GM11168 (cell line): ENCODE measurements around the gene FKBP9.
"Not testable (repeated sequence)": the region's sequence is repeated elsewhere in the genome, so short reads cannot be mapped to it uniquely, and the experiment has no call there.

ENCODE experiments used
- in situ Hi-C: fragments of 300-500 bp; cut with MboI; formaldehyde crosslinking; loops from one replicate; pipeline ENCODE4 v1.12.0; 2022; ENCODE audit warnings: low sequenced_read_pairs; ENCODE audit not compliant: unreplicated experiment

The FKBP9 gene, protein sequence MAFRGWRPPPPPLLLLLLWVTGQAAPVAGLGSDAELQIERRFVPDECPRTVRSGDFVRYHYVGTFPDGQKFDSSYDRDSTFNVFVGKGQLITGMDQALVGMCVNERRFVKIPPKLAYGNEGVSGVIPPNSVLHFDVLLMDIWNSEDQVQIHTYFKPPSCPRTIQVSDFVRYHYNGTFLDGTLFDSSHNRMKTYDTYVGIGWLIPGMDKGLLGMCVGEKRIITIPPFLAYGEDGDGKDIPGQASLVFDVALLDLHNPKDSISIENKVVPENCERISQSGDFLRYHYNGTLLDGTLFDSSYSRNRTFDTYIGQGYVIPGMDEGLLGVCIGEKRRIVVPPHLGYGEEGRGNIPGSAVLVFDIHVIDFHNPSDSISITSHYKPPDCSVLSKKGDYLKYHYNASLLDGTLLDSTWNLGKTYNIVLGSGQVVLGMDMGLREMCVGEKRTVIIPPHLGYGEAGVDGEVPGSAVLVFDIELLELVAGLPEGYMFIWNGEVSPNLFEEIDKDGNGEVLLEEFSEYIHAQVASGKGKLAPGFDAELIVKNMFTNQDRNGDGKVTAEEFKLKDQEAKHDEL

GRCh38 chr7:32957326-32958045, at the start of gene FKBP9:
FKBP9 (plus strand) TSS chr7:32957440; CDS start chr7:32957574, 134 bp downstream.
- in situ Hi-C loops, result no loop called here

- in situ Hi-C loops, result no loop called here
Measured at GRCh38 chr7:32910195-32910594, 47.0 kb upstream of the FKBP9 start.

GRCh38 chr7:32914184-32914583, 43.1 kb upstream of the FKBP9 start:
- in situ Hi-C loops, result no loop called here

GRCh38 chr7:32915041-32915536, 42.2 kb upstream of the FKBP9 start:
- in situ Hi-C loops, result no loop called here

- in situ Hi-C loops, result no loop called here
Measured at GRCh38 chr7:32916006-32916405, 41.2 kb upstream of the FKBP9 start.

GRCh38 chr7:32916994-32917393, 40.2 kb upstream of the FKBP9 start:
- in situ Hi-C loops, result not testable (repeated sequence)

- in situ Hi-C loops, result no loop called here
Measured at GRCh38 chr7:32921896-32922295, 35.3 kb upstream of the FKBP9 start.

DNA sequence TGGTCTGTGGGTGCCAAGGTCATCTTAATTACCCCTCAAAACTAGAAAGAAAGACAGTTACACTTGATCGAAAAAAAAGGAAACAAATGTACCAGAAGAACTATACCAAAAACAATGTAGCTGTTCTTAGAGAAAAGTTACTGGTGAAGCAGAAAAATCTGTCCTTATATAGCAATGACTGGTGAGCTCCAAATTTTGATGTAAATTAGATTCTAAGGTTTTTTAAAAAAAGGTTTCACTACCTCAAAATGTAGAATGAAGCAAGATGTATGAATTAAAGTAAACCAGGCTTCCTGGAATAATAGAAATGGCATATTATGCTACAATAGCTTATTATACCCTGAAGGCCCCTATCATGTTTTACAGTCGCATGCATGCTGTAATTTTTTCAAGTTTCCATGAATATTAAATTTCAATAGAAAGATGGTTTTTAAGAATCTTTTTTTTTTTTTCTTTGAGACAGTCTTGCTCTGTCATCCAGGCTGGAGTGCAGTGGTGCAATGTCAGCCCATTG, 28.4 kb upstream of the FKBP9 start:
- in situ Hi-C loops, result no loop called here

- in situ Hi-C loops, result no loop called here
Measured at GRCh38 chr7:32929430-32930143, 27.7 kb upstream of the FKBP9 start.

DNA sequence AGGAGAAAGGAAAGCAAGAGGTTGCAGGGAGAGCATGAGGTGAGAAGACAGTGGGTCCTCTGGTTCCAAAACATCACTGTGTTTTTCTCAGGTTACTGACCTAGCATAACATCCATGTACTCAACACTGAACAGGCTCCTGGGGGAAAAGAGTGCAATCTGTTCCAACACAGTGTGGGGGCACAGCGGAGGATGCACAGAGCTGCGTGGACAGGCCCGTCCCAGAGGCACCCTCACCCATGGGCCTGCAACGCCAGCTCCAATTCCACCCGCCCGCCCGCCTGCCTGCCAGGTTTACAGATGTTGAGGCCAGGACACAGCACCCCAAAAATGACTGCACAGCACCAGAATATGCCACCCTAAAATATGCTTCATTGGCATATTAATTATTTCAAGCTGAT, 26.9 kb upstream of the FKBP9 start:
- in situ Hi-C loops, result no loop called here

- in situ Hi-C loops, result no loop called here
Measured at GRCh38 chr7:32935558-32935957, 21.7 kb upstream of the FKBP9 start.

GRCh38 chr7:32936689-32937088, 20.6 kb upstream of the FKBP9 start:
- in situ Hi-C loops, result no loop called here

- in situ Hi-C loops, result no loop called here
Measured at GRCh38 chr7:32937344-32938174, 19.7 kb upstream of the FKBP9 start.

DNA sequence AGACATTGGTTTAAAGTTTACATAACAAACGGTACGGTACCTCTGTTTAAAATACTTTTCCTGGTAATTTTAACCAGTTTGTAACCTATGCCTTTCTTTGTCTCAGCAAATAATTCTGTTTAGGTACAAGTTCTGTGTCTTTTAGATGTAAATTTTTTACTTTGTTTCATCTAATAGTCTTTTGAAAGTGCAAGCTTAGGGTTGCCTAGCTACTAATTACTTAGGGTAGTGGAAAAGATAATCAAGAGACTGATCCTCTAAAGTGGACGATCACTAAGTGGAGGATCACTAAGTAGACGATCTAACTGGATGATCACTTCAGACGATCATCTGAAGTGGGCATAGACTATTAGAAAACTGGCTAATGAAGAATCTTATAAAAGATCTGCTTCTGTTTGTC, 16.1 kb upstream of the FKBP9 start:
- in situ Hi-C loops, result no loop called here

- in situ Hi-C loops, result no loop called here
Measured at GRCh38 chr7:32941681-32942414, 15.4 kb upstream of the FKBP9 start.

DNA sequence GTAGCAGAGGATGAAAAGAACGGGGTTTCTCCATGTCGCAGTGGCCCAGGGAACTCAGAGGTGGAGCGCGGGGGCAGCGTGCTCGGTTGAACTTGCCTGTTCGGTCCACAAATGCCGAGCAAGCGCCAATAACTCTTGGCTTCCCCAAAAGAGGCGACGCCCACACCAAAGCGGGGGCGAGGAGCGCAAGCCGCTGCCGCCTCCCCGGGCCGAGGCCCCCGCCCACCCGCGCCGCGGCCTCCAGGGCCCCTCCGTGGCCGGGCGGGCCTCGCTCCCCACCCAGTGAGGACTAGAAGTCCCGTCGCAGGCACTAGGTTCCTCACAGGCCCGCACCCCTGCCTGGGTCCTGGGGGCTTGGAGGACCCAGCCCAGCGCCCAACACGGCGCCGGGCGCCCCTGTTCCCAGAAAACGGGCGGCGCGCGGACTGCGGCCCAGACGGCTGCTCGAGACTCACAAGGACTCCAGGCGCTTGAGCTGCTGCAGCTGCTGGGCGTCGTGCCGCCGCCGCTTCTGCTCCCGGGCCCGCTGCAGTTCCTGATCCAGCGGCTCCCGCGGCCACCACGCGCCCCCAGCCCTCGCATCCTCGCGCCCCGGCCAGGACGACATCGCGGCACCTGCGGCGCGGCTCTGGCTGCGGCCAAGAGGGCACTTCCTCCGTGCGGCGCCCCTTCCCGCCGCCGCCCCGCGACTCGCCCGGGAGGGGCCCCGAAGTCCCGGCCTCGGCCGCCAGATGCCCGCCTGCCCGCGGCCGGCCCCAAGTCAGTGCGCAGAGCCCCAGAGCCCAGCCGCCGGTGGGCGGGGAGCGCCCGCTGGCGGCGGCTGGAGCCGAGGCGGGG, 14.6 kb upstream of the FKBP9 start:
- in situ Hi-C loops, result no loop called here

- in situ Hi-C loops, result no loop called here
Measured at GRCh38 chr7:32943252-32944030, 13.8 kb upstream of the FKBP9 start.
